Medulla oblongata (tissue), 1 donor: ENCODE results near the gene ASCC2.
A peak's percentile ranks its signal among the peaks of the same experiment; 100 is the strongest.

ENCODE experiments used
- DNase-seq: peaks from one replicate; pipeline ENCODE4 v3.0.0-alpha.2; 2015; ENCODE audit errors: extremely low spot score

ASCC2 gene

DNA sequence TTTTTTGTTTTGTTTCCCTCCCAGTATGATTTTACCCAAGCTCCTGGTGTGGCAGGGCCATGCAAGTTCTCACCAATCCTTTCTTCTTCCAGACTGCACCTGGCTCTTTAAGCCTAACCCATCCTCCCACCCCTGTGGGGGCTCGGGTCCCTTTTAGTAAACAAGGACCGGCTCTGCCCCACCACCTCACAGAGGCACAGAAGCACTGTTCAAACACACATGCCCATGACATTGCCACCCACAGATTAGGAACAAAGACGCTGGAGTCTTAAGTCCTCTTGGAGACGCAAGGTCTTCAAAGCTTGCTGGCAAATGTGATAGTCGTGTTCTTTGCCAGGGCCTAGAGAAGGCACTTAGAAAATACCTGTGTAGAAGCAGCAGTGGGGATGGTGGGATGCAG is 52.0 kb downstream of the ASCC2 start:
- no peak for DNase-seq

DNA sequence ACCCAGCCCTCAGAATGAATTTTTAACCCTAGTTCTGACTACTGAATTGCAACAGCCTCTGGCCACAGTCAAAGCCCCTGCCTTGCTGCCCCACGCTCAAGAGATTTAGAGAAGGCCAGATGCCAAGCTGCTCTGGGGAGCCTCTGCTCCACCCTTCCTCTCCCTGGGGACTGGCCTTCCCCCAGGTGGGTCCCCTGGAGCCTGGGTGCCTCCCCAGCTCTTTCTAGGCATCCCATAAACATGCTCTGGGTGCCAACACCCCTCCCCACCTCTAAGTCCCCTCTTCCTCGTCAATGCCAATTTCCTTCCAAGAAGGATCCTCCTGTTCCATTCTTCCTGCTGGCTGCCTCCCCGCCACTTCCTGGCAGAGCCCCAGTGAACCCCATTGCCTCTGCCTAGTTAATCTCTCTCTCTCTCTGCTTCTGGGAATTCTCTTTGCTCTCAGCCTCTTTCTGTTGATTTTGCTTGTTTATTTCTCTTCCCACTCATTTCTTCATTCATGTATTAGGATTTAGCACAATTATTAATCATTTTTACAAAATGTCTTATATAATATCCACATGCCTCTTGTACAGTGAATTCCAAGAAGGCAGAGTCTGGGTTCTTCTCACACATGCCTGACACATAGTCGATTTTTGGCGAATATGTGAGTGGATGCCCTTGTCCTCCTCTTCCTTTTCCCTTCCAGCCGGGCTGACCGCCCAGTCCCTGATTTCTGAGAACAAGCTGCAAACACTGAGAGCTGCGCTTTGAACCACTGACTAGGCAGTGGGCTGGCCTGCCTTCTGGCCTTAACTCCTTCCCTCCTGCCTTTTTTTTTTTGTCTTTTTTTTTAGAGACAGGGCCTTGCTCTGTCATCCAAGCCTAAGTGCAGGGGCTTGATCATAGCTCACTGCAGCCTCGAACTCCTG is 53.4 kb downstream of the ASCC2 start:
- peak; percentile 80 for DNase-seq

DNA sequence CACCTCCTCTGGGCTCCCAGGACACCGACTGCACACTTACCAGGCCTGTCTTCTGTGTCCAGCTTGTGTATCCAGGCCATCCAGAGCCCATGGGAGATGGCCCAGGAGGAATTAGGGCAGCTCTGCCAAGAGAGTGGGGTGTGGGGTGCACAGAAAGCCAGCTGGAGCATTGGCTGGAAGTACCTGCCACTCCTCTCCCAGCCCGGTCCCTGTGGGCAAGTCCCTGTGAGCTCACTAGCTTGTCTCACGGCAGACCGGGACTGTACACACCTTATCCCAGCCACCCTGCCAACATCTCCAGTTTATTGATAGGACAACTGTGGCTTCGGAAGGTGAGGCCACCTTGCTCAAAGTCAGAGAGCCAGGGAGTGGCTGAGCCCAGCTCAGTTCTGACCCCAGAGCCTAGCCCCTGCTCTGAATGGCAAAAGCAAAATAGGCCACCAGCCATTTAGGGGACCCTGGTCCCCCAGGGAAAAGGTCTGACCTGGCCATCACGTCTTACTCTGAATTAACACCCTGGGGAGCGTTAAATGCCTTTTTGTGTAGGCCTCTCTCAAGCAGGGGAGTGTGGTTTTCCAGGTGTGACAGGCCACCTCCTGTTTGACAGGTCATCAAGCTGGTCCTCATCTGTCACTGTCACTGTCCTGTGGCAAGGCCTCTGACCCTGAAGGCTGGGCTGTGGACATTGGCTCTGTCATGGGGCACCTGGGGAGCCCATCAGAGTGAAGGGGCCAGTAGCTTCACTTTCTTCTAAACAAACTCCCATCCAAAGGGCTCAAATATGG is 55.8 kb downstream of the ASCC2 start:
- DNase-seq, result peak; percentile 67

DNA sequence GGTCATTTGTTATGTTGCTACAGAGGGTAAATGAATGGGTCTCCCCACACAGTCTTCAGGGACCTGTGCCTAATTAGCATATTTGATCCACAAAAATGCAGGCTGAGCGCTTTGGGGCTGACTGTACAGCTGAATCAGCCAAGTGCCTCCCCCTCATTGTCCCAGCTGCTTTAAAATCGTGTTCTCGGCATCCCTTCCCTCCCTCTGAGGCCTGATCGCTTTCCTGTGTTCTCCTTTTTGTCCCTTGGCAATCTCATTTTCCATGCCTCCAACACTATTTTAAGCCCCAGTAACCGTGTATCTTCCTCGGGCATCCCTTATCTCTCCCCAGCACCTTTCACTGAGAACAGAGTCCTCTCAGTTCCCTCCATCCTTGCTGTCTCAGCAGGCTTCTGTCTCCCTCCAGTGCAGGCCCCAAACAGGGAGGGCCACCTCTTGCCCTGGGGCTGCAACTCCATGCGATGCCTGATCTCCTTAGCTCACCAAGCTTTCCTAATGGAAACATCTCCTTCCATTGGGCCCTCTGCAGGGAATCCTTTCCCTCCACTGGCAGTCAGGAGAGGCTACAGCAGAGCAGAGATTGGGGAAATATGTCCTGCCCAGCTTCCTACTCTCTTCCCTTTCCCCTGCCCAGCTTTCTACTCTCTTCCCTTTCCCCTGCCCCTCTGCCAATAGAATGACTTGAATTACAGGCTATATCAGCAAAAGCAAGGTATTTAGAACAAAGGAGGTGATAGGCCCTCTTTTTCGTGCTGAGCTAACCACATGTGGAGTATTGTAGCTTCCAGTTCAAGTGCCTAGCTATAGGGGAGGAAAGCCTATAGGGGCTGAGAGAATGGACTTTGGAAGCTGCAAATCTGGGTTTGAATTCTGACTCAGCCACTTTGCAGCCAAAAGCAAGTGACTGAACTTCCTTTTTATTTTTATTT is 57.1 kb downstream of the ASCC2 start:
- no peak for DNase-seq

DNA sequence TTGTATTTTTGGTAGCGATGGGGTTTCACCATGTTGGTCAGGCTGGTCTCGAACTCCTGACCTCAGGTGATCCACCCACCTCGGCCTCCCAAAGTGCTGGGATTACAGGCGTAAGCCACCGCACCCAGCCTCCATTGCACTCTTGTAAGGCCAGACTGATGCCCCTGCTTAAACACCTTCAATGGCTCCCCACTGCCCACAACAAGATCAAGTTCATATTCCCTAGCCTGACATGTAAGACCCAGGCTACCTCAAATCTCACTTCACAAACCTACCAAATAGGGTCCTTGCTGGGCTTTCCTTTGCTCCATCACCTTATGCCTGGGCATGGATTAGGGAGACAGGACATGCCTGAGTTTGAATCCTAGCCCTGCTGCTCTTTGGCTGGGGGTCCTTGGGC is 57.9 kb downstream of the ASCC2 start:
- DNase-seq, result no peak

DNA sequence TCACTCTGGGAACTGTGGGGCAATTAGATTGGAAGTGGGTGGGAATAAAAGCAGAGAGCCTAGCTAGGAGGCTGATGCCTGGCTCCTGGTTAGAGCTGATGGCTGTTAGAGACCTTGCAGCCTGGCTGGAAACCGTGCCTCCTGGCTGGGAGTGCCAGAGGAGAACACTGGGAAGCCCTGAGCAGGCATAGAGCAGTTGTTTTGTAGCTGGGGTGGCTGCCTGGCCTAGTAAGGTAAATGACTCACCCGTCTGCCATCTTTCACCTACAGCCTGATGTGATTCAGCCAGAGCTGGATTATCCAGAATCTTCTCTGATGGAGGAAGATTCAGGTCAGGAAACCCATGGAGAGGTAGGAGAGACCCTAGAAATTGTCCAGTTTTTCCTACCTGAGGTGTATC is 64.8 kb downstream of the ASCC2 start:
- DNase-seq, result no peak

DNA sequence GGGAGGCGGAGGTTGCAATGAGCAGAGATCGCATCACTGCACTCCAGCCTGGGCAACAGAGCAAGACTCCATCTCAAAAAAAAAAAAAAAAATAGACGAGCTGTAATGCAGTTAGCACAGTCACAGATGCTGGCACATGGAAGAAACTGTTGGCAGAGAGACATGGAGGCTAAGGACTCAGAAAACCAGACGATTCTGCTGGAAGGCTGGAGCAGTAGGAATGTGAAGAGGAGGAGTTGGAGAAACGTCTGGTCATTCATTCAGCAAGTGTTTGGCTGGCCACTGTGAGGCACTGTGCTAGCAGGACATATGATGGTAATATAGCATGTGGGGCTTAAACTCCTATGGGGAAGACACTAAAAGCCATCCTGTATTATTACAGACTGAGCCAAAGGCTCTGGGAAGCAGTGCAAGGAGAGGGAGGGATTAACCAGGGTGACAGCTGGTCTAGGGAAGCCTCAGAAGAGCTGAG is 65.9 kb downstream of the ASCC2 start:
- DNase-seq, result no peak

DNA sequence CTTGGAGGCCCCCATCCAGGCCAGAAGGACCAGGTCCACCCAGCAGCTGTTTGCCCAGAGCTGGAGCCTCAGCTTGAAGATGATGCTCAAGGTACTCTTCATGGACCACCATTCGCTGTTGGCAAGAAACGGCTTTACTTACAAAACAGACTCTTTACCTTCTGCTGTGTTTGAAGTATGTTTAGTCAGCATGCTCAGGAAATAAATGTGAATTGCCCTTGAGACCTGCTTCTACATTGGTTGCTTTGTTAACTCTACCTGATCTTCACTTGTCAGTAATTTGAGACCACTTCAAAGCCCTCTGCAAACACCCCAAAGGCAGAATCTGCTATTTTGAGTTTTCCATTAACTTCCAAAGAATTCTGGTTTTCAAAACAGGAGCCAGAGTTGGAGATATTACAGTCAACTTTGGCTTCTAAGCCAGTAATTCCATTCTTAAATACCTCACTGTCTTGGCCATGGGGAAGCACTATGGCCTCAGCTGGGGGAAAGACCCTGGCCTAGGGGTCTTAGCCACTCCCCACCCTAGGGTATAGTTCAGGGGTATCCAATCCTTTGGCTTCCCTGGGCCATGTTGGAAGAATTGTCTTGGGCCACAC is 68.3 kb downstream of the ASCC2 start:
- no peak for DNase-seq

DNA sequence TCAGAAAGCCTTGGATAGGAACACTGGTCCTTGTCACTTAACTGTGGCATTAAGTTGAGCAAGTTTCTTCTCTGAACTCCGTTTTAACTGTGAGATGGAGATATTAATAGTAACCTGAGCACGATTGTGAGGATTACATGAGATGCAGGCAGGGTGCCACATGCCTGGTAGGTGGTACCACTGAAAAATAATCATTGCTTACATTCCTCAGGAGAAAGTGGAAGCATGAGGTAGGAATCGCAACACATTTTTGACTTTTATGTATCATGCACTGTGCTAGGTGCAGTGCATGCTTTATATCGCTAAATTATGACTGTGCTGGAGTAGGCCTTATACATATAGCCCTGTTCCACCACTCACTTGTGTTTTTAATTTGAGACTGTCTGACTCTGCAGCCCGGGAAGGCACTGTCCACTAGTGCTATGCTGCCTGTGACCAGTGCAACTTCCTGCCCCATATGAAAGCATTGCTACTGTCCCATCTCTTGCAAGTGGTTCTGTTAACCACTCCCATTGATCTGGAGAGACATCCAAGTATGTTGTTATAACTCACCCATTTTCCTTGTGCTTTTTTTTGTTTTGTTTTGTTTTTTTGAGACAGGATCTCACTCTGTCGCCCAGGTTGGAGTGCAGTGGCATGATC is 69.9 kb downstream of the ASCC2 start:
- no peak for DNase-seq

DNA sequence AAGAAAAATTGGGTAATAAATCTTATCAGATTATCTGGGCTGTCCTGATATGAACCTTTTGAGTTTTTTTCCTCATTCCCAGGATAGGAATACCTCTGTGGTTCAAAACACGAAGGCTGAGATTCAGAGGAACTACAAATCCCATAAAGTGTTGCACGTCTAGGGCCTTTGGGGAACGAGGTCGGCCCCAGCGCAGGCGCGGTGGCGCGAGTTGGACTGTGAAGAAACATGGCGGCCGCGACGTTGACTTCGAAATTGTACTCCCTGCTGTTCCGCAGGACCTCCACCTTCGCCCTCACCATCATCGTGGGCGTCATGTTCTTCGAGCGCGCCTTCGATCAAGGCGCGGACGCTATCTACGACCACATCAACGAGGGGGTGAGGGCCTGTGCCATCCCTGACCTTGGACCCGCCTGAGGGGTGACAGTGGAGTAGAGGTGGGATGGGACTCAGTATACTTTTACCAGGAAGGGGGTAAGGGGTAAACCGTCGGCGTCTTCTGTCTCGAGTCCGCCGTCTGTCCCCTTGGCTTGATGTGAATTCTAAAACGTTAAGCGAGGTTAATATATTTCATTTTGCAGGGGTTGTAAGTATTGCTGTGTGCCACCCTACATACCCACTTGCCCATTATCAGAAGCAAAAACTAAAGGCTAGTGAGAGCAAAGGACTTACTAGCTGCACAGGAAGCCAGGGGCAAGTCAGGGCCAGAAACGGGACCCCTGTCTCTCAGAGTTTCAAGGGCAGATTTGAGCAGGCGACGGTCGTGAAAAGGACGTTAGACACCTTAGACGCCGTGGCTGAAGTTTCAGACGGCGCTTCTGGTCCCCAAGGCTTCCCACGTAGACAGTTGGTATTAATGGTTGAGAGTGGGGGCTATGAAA is 70.7 kb downstream of the ASCC2 start, which contains the start of gene UQCR10:
Gene UQCR10, plus strand, starts transcription at position 199 of the 881 bp plus-strand sequence. Its CDS starts 30 bp downstream, at position 229.
- peak; percentile 96 for DNase-seq

DNA sequence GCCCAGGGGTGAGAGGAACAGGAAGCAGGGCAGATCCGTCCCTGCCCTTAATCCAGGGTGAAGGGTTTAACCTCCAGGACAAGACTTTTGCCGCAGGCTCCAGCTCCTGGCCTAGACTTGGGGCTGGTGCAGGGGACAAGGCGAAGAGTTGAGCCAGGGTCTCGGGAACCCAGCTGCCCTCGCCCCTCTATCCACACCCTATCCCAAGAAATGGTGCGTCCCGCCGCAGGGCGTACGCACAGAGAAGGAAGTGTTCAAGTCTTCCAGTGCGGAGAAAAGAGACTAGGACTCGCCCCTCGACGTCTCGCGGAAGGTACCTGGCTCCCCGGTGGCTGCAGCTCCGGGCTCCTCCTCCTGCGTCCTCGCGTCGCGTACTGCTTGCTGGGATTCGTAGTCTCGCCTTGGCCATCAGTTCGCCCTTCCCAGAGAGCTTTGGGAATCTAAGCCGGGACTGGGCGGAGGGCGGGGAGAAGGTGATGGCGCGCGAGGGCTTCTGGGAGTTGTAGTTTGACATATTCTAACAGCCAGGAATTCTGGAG is 71.4 kb downstream of the ASCC2 start, which contains the start of gene ZMAT5:
Gene ZMAT5, minus strand, starts transcription at position 376 of the 539 bp plus-strand sequence. CDS start 18,463 bp downstream, outside the sequence.
- DNase-seq, result peak; percentile 99

DNA sequence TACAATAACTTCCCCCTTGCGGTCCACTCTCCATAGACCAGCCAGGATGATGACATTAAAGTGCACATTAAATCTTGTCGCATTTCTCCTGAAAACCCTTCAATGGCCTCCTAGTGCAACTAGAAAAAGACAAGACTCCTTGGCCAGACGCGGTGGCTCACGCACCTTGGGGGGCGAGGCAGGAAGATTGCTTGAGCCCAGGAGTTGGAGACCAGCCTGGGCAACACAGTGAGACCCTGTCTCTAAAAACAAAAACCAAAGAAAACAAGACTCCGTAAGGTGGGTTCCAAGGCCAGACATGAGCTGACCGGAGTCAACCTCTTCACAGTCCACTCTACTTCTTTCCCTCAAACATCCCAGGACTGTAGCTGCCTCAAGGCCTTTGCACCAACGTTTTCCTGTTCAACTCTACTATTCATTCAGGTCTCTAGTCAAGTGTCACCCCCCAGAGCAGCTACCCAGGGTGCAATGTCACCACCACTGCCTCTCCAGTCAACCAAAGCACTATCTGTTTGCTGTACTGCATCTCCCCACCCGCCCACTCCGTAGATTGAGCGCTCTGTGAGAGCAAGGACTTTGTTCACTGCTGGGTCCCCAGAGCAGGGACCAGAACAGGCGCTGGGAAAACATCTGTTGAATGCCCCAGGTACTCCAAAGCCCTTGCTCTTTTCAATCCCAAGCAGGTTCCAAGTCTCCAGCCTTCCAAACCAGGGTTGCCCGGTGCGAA is 72.0 kb downstream of the ASCC2 start:
- DNase-seq, result no peak

DNA sequence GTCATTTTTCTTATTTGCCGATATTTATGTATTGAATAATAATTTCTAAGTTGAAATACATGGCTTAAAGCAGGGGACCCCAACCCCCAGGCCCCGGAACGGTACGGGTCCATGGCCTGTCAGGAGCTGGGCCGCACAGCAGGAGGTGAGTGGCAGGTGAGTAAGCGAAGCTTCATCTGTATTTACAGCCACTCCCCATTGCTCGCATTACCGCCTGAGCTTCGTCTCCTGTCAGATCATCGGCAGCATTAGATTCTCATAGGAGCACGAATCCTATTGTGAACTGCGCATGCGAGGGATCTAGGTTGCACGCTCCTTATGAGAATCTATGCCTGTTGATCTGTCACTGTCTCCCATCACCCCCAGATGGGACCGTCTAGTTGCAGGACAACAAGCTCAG is 75.8 kb downstream of the ASCC2 start:
- no peak for DNase-seq

DNA sequence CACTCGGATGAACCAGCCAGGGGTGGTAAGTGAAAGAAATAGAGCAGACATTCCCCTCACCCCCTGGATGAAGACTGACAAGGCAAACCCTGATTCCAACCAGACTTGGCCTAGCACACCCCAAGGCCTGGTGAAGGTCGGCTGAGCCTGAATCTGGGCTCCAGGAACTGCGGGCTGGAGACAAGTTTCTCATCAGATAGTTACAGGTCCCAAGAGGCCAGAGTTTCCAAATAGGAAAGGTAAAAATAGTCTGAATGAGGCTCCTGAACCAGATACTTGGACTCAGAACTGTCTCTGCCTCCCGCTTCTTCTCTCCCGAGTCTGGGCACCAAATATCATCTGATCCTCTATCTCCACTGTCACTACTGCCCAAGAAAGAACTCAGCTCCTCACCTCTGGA is 79.1 kb downstream of the ASCC2 start:
- no peak for DNase-seq

DNA sequence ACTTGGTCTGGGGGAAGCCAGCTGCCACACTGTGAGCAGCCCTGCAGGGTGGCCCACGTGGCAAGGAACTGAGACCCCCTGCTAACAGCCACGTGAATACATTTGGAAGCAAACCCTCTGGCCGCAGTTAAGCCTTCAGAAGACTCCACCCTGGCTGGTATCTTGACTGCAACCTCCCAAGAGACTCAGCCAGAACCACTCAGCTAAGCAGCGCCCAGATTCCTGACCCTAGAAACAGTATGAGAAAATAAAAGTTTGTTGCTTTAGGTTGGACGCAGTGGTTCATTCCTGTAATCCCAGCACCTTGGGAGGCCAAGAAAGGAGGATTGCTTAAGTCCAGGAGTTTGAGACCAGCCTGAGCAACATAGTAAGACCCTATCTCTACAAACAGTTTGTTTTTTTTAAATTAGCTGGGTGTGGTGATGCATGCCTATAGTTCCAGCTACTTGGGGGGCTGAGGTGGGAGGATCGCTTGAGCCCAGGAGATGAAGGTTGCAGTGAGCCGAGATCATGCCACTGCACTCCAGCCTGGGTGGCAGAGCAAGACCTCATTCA is 79.9 kb downstream of the ASCC2 start:
- no peak for DNase-seq

DNA sequence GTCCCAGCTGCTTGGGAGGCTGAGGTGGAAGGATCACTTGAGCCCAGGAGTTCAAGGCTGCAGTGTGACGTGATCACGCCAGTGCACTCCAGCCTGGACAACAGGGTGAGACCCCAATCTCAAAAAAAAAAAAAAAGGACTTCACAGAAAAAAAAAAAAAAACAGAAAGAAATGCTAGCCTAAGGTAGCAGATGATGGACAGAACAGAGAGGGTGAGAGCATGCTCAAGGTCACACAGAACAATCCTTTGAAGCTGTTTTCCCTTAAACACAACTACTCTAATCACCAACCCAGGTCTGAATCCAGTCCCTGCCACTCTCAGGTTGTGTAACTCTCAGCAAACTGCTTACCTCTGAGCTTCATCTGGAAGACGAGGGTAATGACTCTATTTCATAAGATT is 81.0 kb downstream of the ASCC2 start:
- no peak for DNase-seq

DNA sequence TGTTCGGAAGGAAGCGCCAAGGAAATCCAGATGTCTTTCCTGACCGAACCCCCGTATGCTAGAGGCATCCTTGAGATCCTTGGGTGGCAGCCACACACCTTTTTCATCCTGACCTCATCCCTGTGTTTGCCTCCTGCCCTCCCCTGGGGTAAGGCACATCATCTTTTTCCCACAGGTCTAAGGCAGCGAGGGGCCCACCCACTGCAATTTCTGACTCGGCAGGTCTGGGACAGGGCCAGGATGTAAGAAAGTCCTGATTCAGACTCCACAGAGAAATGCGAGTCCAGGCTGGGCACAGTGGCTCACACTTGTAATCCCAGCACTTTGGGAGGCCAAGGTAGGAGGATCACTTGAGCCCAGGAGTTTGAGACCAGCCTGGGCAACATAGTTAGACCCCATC is 81.7 kb downstream of the ASCC2 start:
- no peak for DNase-seq

DNA sequence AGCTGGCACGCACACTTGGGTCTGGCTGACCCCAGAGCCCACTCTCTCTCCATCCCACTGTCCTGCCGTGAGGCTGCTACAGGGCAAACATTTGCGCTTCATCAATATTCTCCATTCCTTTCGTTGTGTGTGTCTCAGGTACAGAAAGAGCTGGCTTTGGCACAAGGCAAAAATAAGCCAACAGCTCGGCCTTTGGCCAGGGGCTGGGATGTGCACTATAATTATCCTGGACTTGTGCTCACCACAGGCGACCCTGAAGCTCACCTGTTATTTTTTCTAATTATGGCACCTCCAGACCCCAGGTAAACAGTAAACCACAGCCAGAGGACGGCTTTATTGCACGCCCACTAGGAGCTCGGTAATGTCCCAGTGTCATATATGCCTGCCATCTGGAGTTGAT is 82.2 kb downstream of the ASCC2 start:
- no peak for DNase-seq
